GM19023 (cell line): ENCODE measurements around the gene LRRFIP1.

Experiments
- ATAC-seq: cut with Tn5 transposase; IDR thresholded peaks from one replicate; pipeline ENCODE4 v1.9.1; 2021; ENCODE audit warnings: mild to moderate bottlenecking, moderate library complexity; ENCODE audit not compliant: unreplicated experiment

Gene LRRFIP1

GRCh38 chr2:237617587-237617982 is 9.8 kb upstream of the LRRFIP1 start:
- ATAC-seq, result no peak

GRCh38 chr2:237618449-237618848 is 8.9 kb upstream of the LRRFIP1 start:
- ATAC-seq, result no peak

DNA sequence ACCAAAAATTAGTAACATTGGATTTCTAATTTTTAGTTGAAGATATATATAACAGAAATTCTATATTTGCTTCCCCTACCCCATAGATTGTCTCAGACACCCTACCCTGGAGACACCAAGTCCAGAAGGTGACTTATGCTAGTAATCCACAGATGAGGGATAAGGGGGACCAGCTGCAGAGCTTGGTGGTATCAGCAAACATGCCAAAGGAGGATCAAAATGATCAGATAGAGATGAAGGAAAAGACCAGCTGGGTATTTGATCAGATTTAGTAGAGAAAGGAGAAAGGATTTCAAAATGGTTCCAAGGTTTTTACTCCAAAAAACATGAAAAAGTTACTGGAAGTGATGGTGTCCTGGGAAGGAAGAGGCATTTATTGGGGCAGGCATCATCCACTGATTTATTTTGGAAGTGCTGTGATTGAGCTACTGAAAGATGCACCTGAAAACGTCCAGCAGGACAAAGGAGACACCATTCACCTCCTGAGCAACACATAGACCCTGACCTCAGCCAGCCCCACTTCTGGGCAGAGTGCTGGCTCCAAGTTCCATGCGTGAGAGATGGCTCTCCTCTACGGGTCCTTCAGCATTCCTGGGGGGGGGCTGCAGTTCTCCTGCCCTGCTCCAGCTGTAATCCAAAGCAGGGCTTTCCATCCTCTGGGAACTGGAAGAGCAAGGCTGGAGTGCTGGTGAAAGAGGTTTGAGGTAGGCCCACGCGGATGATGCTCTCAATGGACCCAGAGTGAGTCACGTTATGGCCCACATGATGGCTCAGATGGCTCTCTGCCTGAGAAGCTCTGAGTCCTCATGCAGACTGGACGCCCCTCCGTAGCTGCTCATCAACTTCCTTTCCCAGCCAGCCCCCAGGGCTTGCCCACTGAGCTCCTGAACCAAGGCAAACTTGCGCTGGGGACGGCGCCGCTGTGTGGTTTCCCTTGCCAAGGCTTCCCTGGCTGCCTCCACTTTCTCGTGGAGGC is 3.7 kb upstream of the LRRFIP1 start:
- ATAC-seq, result no peak

DNA sequence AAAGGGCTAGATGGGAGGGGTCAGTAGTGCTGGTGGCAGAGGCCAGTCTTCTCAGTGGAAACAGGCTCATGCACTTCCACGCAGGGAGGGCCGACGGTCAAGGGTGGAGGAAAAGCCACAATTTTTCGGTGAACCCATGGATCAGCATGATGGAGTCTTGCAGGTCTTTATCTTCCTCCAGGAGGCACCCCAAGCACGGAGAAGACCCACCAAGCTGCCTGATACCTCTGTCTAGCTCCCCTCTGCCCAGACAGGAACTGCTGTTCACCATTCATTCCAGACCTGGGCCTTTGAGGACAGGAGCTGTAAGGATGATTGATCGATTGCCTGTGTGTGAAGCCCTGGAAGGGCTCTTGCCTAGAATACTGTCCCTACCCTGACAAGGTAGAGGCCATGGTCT is 2.8 kb upstream of the LRRFIP1 start:
- no peak for ATAC-seq

DNA sequence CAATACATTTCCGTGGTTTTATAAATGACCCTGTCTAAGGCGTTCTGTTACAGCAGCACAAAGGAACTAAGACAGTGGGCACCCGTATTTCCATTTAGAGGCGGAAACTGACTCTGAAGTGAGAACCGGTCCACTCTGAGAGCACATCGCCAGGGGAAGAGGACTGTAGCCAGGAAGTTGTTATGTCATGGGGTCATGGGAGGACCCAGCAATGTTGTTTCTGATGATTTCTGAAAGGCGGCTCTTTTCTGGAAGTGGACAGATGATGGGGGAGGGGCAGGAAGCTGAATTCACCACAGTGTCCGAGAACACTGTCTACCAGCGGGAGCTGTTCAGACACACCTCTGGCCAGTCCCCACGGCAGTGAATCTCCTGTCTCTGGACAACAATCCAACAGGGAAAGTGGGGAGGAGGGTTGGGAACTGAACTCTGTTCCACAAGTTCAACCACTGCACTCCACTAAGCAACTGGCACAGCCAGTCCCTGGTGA is 2.1 kb upstream of the LRRFIP1 start:
- ATAC-seq, result no peak

DNA sequence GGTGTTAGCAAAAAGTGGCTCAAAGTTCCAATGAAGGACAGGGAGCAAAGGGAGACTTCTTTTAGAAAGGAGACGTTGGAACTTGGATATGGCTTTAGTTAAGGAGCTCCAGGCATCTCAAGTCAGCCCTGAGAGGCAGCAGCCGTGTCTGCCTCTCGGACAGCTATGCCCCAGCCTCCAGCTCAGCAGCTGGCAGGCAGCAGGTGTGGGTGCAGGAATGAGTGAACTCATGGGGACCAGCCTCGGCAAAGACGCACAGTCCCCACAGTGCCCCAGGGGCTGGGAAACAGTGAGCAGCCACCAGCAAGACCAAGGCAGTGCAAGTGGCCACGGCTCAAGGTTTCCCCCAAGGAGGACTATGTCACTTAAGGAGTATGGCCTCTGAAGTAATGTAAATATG is 1.6 kb upstream of the LRRFIP1 start:
- ATAC-seq, result no peak

GRCh38 chr2:237626813-237627440 is 460 bp upstream of the LRRFIP1 start:
- ATAC-seq, result no peak

DNA sequence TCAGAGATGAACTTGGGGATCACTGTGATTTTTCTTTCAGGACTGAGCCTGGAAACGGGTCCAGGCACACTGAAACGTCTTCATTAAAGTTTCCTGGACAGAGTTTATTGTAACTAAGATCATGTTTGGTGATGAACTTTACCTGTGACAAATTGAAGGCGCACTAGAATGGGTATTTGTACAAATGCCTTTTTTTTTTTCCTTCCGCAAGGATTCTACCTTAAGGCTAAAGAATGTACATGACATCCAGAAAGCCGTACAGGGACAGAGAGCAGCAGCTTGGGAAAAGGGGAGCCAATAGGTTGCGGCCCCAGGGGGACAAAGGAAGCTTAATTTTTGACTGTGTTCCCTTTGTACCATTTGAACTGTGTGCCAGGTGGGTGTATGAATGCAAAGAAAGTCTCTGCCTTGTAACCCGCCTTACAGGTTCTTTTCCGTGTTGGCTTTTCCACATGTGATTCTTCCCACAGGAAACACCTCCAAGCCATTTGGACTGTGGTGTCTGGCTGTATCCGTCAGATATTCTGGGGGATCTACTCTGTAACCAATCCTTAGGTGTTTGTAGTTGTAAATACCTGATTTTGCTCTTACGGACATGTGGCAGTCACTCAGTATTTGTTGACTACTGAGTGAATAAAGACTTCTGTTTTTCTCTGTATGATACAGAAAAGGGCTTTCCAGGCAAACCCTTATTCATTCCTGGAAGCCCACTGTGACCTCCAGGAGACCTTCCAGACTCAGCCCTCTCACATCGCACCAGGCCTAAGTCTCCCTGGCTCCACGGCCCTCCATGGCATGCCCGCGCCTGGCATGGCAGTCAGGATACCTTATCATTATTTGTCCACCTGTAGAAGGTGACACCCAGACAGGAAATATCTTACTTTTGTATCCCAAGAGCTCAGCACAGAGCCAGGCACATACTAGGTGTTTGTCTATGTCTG is 1.1 kb downstream of the LRRFIP1 start:
- ATAC-seq, result no peak

- ATAC-seq, result no peak
Measured at GRCh38 chr2:237629188-237629534, 1.8 kb downstream of the LRRFIP1 start.

DNA sequence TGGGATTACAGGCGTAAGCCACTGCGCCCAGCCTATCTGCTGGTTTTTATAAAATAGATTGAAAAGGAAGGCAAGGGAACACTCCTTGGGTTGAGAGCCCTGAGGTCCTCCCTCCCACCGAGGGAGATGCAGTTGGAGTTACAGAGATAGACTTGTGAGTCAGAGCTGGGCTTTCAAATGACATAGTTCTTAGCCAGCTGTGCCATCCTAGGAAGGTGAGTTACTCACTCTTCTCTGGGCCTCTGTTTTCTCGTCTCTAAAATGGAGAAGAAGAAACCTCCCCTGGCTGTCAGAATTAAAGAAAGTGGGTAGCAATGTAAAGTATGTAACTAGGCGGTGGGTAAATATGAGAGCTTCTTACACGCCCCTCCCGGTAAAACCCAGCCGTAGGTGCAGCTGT is 2.4 kb downstream of the LRRFIP1 start:
- no peak for ATAC-seq

DNA sequence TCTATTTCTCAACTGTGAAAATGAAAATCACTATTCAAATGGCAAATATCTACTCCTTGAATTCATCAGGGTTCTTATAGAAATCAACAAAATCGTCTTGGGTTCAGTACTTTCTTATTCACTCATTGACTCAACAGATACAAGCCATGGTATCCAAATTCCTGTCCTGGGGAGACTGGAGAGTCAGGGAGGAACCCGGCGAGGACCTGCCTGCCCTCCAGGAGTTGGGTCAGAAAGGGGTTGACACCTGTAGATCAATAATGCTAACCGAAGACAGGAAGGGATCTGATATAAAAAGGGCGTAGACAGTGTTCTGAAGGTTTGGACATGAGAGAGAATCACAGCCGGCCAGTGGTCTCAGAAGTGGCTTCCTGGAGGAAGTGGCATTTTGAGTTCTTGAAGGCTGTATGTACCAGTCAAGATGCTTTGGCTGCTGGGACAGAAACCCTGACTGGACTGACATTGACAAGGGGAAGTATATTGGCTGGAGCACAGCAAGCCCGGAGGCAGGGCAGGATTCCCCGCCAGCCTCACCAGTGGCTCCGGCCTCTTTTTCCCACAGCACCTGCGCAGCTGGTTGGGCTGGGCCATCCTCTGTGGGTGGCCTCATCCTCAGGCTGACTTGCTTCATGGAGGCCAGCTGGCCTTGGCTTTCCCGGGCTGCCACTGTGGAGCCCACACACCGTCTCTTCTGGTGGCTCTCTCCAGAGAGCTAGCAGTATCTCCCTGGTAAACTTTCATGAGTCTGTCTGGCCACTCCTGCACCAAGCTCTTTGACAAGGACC is 3.0 kb downstream of the LRRFIP1 start:
- no peak for ATAC-seq

GRCh38 chr2:237631007-237631785 is 3.8 kb downstream of the LRRFIP1 start:
- ATAC-seq, result no peak

- ATAC-seq, result no peak
Measured at GRCh38 chr2:237631801-237632585, 4.6 kb downstream of the LRRFIP1 start.

DNA sequence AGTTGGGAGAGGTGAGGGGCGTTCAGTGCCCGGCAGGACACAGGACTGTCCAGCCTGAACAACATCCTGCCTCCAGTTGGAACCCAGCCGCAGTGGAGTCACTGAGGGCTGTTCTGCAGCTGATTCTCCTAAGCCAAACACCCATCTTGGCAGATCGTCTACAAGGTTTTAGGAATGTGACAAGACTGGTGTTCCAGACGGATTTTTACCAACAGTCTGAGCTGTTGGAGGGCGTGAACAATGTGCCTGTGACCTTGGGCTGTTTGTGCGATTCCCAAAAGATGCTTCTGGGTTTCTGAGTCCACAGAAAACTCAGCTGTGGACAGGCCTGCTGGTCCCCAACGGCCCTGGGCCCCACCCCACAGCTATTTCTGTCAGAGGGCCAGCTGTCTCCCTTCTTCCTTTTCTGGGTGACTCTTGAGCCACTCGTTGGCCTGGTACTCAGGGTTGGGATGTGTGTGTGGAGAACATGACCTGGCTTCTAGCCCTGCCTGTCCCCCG is 5.7 kb downstream of the LRRFIP1 start:
- ATAC-seq, result no peak

DNA sequence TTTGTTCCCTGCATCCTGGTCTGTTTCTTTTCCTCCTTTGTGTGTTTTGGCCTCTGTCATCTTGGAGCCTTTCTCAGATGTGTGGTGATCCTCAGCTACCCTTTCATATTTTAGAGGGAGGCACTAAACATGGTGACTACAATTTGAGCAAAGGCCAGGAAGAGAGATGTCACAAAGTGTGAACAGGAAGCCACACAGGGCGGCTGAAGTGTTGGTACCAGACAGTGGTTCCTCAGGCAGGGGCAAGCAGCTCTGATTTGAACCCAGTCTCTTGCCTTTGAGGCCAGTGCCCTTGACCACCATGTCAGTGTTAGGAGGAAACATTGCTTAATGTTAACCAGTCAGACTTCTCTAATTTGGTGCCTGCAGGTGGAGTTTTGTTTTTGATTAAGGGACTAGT is 9.2 kb downstream of the LRRFIP1 start:
- no peak for ATAC-seq

DNA sequence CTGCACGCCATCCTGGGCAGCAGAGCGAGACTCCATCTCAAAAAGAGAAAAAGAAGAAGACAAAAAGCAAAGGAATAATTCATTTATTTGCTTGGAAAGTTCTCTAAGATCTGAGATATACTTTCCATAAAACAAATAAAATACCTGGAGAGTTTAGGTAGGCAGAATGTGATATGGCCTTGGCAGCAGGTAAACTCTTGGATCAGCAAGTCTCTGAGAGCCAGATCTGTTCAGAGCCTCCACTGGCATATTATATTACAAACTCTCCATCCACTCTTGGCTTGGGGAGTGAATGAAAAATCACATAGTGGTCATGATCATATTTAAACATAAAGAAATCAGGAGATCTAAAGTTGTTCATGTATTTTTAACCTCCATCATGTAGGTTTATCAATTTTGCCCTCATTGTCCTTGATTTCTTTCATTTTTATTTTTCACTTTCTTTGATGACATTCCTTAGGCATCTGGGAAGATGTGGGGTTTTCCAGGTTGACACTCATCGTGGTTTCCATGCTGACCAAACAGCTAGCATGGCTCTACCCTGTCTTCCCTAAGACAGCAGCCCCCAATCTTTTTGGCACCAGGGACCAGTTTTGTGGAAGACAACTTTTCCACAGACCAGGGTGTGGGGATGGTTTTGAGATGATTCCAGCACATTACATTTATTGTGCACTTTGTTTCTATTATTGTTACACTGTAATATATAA is 10.2 kb downstream of the LRRFIP1 start:
- no peak for ATAC-seq

GRCh38 chr2:237638176-237638575 is 10.8 kb downstream of the LRRFIP1 start:
- no peak for ATAC-seq
